ENCODE results near the gene MMP20.

Gene MMP20

GRCh38 chr11:102596578-102596977 lies 28.6 kb downstream of the MMP20 start:
- Histone ChIP-seq H3K9ac (ENCODE audit: low read length) (no peak overlapping the region), H2AFZ (ENCODE audit: low read length) (no peak overlapping the region), H3K79me2 (ENCODE audit: insufficient read depth, low read length) (no peaks in the 10 kb centered on the region), H3F3A (ENCODE audit: insufficient read depth, low read length) (no peaks in the 10 kb centered on the region), H3K9me3 (ENCODE audit: low read length) (no peaks in the 10 kb centered on the region), H3K9me2 (ENCODE audit: low read depth, low read length) (no peaks in the 10 kb centered on the region), H3K4me1 (ENCODE audit: insufficient read depth, low read length, severe bottlenecking) (no peaks in the 10 kb centered on the region), H4K20me1 (ENCODE audit: insufficient read depth, low read length) (no peaks in the 10 kb centered on the region), H3K27me3 (ENCODE audit: insufficient read depth, low read length) (no peaks in the 10 kb centered on the region), H3K4me3 (ENCODE audit: low read depth, low read length, poor library complexity, severe bottlenecking) (no peak overlapping the region), H3K36me3 (ENCODE audit: insufficient read depth, low read length) (no peaks in the 10 kb centered on the region), H3K4me2 (ENCODE audit: low read length) (no peak overlapping the region), H3K27ac (ENCODE audit: low read depth, low read length, poor library complexity, severe bottlenecking) (no peak overlapping the region)
- no peak for TF ChIP-seq EZH2 (IDR thresholded peaks at IDR 0.05; ENCODE audit: borderline replicate concordance, low read length)
- no peak for TF ChIP-seq CTCF (IDR thresholded peaks at IDR 0.05; ENCODE audit: low read length)

- Histone ChIP-seq H3K27me3 (ENCODE audit: insufficient read depth, low read length) (no peaks in the 10 kb centered on the region), H2AFZ (ENCODE audit: low read length) (no peak overlapping the region), H3K9ac (ENCODE audit: low read length) (no peak overlapping the region), H3K9me2 (ENCODE audit: low read depth, low read length) (no peaks in the 10 kb centered on the region), H3K4me3 (ENCODE audit: low read depth, low read length, poor library complexity, severe bottlenecking) (no peak overlapping the region), H4K20me1 (ENCODE audit: insufficient read depth, low read length) (no peaks in the 10 kb centered on the region), H3K4me2 (ENCODE audit: low read length) (no peak overlapping the region), H3K27ac (ENCODE audit: low read depth, low read length, poor library complexity, severe bottlenecking) (no peak overlapping the region), H3K9me3 (ENCODE audit: low read length) (no peaks in the 10 kb centered on the region), H3K79me2 (ENCODE audit: insufficient read depth, low read length) (no peaks in the 10 kb centered on the region), H3K36me3 (ENCODE audit: insufficient read depth, low read length) (no peaks in the 10 kb centered on the region), H3F3A (ENCODE audit: insufficient read depth, low read length) (no peaks in the 10 kb centered on the region), H3K4me1 (ENCODE audit: insufficient read depth, low read length, severe bottlenecking) (peaks cover 3% of the 10 kb centered on the region)
- TF ChIP-seq CTCF (IDR thresholded peaks at IDR 0.05; ENCODE audit: low read length) (peak; percentile 64), EZH2 (IDR thresholded peaks at IDR 0.05; ENCODE audit: borderline replicate concordance, low read length) (no peak)
These were observed 32.2 kb downstream of the MMP20 start for GRCh38 chr11:102592634-102593581.

- Histone ChIP-seq H3K4me2 (ENCODE audit: low read length) (no peak overlapping the region), H3K9me3 (ENCODE audit: low read length) (no peaks in the 10 kb centered on the region), H2AFZ (ENCODE audit: low read length) (no peak overlapping the region), H3K36me3 (ENCODE audit: insufficient read depth, low read length) (no peaks in the 10 kb centered on the region), H3K9ac (ENCODE audit: low read length) (no peak overlapping the region), H4K20me1 (ENCODE audit: insufficient read depth, low read length) (no peaks in the 10 kb centered on the region), H3F3A (ENCODE audit: insufficient read depth, low read length) (no peaks in the 10 kb centered on the region), H3K9me2 (ENCODE audit: low read depth, low read length) (no peaks in the 10 kb centered on the region), H3K4me3 (ENCODE audit: low read depth, low read length, poor library complexity, severe bottlenecking) (no peak overlapping the region), H3K27me3 (ENCODE audit: insufficient read depth, low read length) (no peaks in the 10 kb centered on the region), H3K4me1 (ENCODE audit: insufficient read depth, low read length, severe bottlenecking) (peaks cover 3% of the 10 kb centered on the region), H3K79me2 (ENCODE audit: insufficient read depth, low read length) (no peaks in the 10 kb centered on the region), H3K27ac (ENCODE audit: low read depth, low read length, poor library complexity, severe bottlenecking) (no peak overlapping the region)
- TF ChIP-seq CTCF (IDR thresholded peaks at IDR 0.05; ENCODE audit: low read length) = no peak
- TF ChIP-seq EZH2 (IDR thresholded peaks at IDR 0.05; ENCODE audit: borderline replicate concordance, low read length) = no peak
These were observed 33.0 kb downstream of the MMP20 start for GRCh38 chr11:102592131-102592530.
